H9 (cell line): ENCODE measurements around the gene CDH4. TPM values are rescaled to one million over a fixed set of nuclear protein-coding genes. Genes with fewer than 3 reads are reported as not detected.
"Not testable (repeated sequence)": the region's sequence is repeated elsewhere in the genome, so short reads cannot be mapped to it uniquely, and the experiment has no call there.

ENCODE experiments used
- DNase-seq: peaks from one replicate; pipeline ENCODE4 v3.0.0-alpha.2; 2017
- H2AFZ ChIP-seq: one replicate; pipeline ENCODE4 v1.6.1; 2013; ENCODE audit warnings: mild to moderate bottlenecking, low read length, control low read depth, moderate library complexity
- H2AK5ac ChIP-seq: 2 replicates; pipeline ENCODE4 v1.6.1; 2013; ENCODE audit warnings: low read length, control low read depth, mixed read lengths; ENCODE audit not compliant: insufficient read length
- H2BK120ac ChIP-seq: one replicate; pipeline ENCODE4 v1.6.1; 2013; ENCODE audit warnings: low read depth, mild to moderate bottlenecking, low read length, control low read depth, inconsistent platforms; ENCODE audit not compliant: poor library complexity, severe bottlenecking
- H2BK12ac ChIP-seq: 2 replicates; pipeline ENCODE4 v1.6.1; 2013; ENCODE audit warnings: low read length, control low read depth, mixed read lengths, low read depth; ENCODE audit not compliant: insufficient read length
- H2BK15ac ChIP-seq: 2 replicates; pipeline ENCODE4 v1.6.1; 2013; ENCODE audit warnings: low read depth, low read length, control low read depth
- H2BK20ac ChIP-seq: one replicate; pipeline ENCODE4 v1.6.1; 2013; ENCODE audit warnings: low read depth, mild to moderate bottlenecking, low read length, control low read depth, inconsistent platforms; ENCODE audit not compliant: poor library complexity, severe bottlenecking
- H2BK5ac ChIP-seq: 2 replicates; pipeline ENCODE4 v1.6.1; 2013; ENCODE audit warnings: low read length, control low read depth, mixed read lengths; ENCODE audit not compliant: insufficient read length
- H3K14ac ChIP-seq: 2 replicates; pipeline ENCODE4 v1.6.1; 2013; ENCODE audit warnings: low read length, control low read depth; ENCODE audit not compliant: insufficient read depth
- H3K18ac ChIP-seq: 2 replicates; pipeline ENCODE4 v1.6.1; 2013; ENCODE audit warnings: low read depth, mild to moderate bottlenecking, mixed read lengths, low read length, control low read depth; ENCODE audit not compliant: insufficient read length
- H3K23ac ChIP-seq: 2 replicates; pipeline ENCODE4 v1.6.1; 2013; ENCODE audit warnings: low read length, control low read depth, mixed read lengths, low read depth; ENCODE audit not compliant: insufficient read length
- H3K23me2 ChIP-seq: 2 replicates; pipeline ENCODE4 v1.6.1; 2013; ENCODE audit warnings: low read depth, mild to moderate bottlenecking, mixed read lengths, low read length, control low read depth; ENCODE audit not compliant: insufficient read length, poor library complexity, severe bottlenecking
- H3K27ac ChIP-seq: 2 replicates; pipeline ENCODE4 v1.5.1; 2013; ENCODE audit warnings: low read length, control low read depth, mixed read lengths, low read depth; ENCODE audit not compliant: insufficient read length
- H3K27me3 ChIP-seq: 2 replicates; pipeline ENCODE4 v1.6.1; 2013; ENCODE audit warnings: low read length, control low read depth, inconsistent platforms; ENCODE audit not compliant: insufficient read depth
- H3K4ac ChIP-seq: 2 replicates; pipeline ENCODE4 v1.6.1; 2013; ENCODE audit warnings: low read depth, mild to moderate bottlenecking, control low read depth, inconsistent platforms, low read length, moderate library complexity
- H3K4me1 ChIP-seq: 2 replicates; pipeline ENCODE4 v1.6.1; 2013; ENCODE audit warnings: low read length, control low read depth, inconsistent platforms; ENCODE audit not compliant: insufficient read depth
- H3K4me2 ChIP-seq: 2 replicates; pipeline ENCODE4 v1.6.1; 2013; ENCODE audit warnings: low read length, control low read depth, mixed read lengths; ENCODE audit not compliant: insufficient read length, insufficient read depth
- H3K56ac ChIP-seq: 2 replicates; pipeline ENCODE4 v1.6.1; 2013; ENCODE audit warnings: low read depth, mild to moderate bottlenecking, mixed read lengths, low read length, control low read depth; ENCODE audit not compliant: insufficient read length
- H3K79me1 ChIP-seq: 2 replicates; pipeline ENCODE4 v1.6.1; 2013; ENCODE audit warnings: low read depth, mild to moderate bottlenecking, moderate library complexity, low read length, control low read depth, inconsistent platforms; ENCODE audit not compliant: insufficient read depth, poor library complexity, severe bottlenecking
- H3K79me2 ChIP-seq: 2 replicates; pipeline ENCODE4 v1.6.1; 2013; ENCODE audit warnings: low read length, control low read depth, inconsistent platforms; ENCODE audit not compliant: insufficient read depth
- H3K9ac ChIP-seq: 2 replicates; pipeline ENCODE4 v1.6.1; 2013; ENCODE audit warnings: low read length, control low read depth, mixed read lengths; ENCODE audit not compliant: insufficient read length; ENCODE audit errors: extremely low read depth
- H3K9me3 ChIP-seq: one replicate; pipeline ENCODE4 v1.6.1; 2013; ENCODE audit warnings: low read depth, low read length, inconsistent platforms; ENCODE audit not compliant: control insufficient read depth
- H3T11ph ChIP-seq: one replicate; pipeline ENCODE4 v1.6.1; 2013; ENCODE audit warnings: mild to moderate bottlenecking, low read length, control low read depth, inconsistent platforms
- H4K20me1 ChIP-seq: one replicate; pipeline ENCODE4 v1.6.1; 2013; ENCODE audit not compliant: control insufficient read depth, insufficient read length, insufficient read depth
- H4K5ac ChIP-seq: 2 replicates; pipeline ENCODE4 v1.6.1; 2013; ENCODE audit warnings: low read depth, mild to moderate bottlenecking, mixed read lengths, low read length, control low read depth; ENCODE audit not compliant: insufficient read length
- H4K8ac ChIP-seq: replicated peaks from 2 replicates; pipeline ENCODE4 v1.6.1; 2013; ENCODE audit warnings: low read length, control low read depth, mixed read lengths, low read depth; ENCODE audit not compliant: insufficient read length
- H4K91ac ChIP-seq: 2 replicates; pipeline ENCODE4 v1.6.1; 2013; ENCODE audit warnings: low read depth, mild to moderate bottlenecking, moderate library complexity, mixed read lengths, low read length, control low read depth; ENCODE audit not compliant: insufficient read length
- H3K27ac Mint-ChIP-seq, 3 experiments: 2 replicates in 2 of 3; 3 replicates in 1 of 3; pipeline ENCODE4 v1.8.0; 2020 to 2021; ENCODE audit warnings: mixed read lengths in 3 of 3, mild to moderate bottlenecking in 1 of 3, moderate library complexity in 1 of 3
- H3K27me3 Mint-ChIP-seq: 2 replicates; pipeline ENCODE4 v1.8.0; 2021; ENCODE audit warnings: low read depth, mild to moderate bottlenecking, moderate library complexity, mixed read lengths
- H3K36me3 Mint-ChIP-seq, 3 experiments: 2 replicates in 2 of 3; 3 replicates in 1 of 3; pipeline ENCODE4 v1.8.0; 2020 to 2021; ENCODE audit warnings: low read depth in 3 of 3, mixed read lengths in 3 of 3; ENCODE audit not compliant: insufficient read depth in 1 of 3
- H3K4me1 Mint-ChIP-seq, 2 experiments: 2 replicates each; pipeline ENCODE4 v1.8.0; 2020; ENCODE audit warnings: mixed read lengths in 2 of 2
- H3K4me3 Mint-ChIP-seq, 2 experiments: 2 replicates in 1 of 2; 3 replicates in 1 of 2; pipeline ENCODE4 v1.8.0; 2020 to 2021; ENCODE audit warnings: mild to moderate bottlenecking in 2 of 2, mixed read lengths in 2 of 2, moderate library complexity in 1 of 2
- H3K9me3 Mint-ChIP-seq, 2 experiments: 2 replicates in 1 of 2; 3 replicates in 1 of 2; pipeline ENCODE4 v1.8.0; 2020; ENCODE audit warnings: mild to moderate bottlenecking in 2 of 2, mixed read lengths in 2 of 2, moderate library complexity in 1 of 2
- CTCF ChIP-seq: fragments of 200-600 bp; sonication (generic); conservative IDR thresholded peaks from 3 replicates; pipeline ENCODE4 v1.8.0; 2021; ENCODE audit warnings: antibody characterized with exemption, mild to moderate bottlenecking
- WGBS: extraction: QIAGEN DNeasy Blood & Tissue Kit; methylation state at CpG from one replicate; pipeline ENCODE4 v1.1.7; 2013; ENCODE audit warnings: missing lambda C conversion rate, low lambda C conversion rate, mixed read lengths; ENCODE audit not compliant: insufficient read length; ENCODE audit errors: extremely low coverage; 5-methylcytosine and 5-hydroxymethylcytosine counted together
- total RNA-seq: library from RNA; stranded (reverse); gene quantifications from 2 replicates; pipeline ENCODE4 v1.2.1, GENCODE V29; 2021

CDH4 gene
- total RNA-seq, 1 experiment from 2014 or later, result 3.0 TPM

- no peak overlapping the region for H3K56ac ChIP-seq
- no peaks in the 10 kb centered on the region for H3K4me1 ChIP-seq
- H3K4ac ChIP-seq, result no peak overlapping the region
- H3K9ac ChIP-seq, result no peak overlapping the region
- Mint-ChIP-seq H3K27ac (no peak overlapping the region), H3K36me3 (peaks cover 0 to 2% (median 2%) of the 10 kb centered on the region in 3 experiments; a peak in 3 of 7 replicates), H3K4me1 (peaks cover 0 to 5% of the 10 kb centered on the region in 2 experiments; a peak in 2 of 4 replicates), H3K27me3 (no peaks in the 10 kb centered on the region; the same call in 1 of the 2 replicates), H3K4me3 (no peak overlapping the region), H3K9me3 (peaks cover 2 to 4% of the 10 kb centered on the region in 2 experiments; a peak in 2 of 5 replicates)
- H2BK120ac ChIP-seq, result no peak overlapping the region
- no peak for TF ChIP-seq CTCF
- H3K14ac ChIP-seq, result no peak overlapping the region; the same call in 1 of the 2 replicates
- H2BK20ac ChIP-seq, result no peak overlapping the region
- H4K8ac ChIP-seq, result no peak overlapping the region
- no peak overlapping the region for H2BK12ac ChIP-seq
- H3K9me3 ChIP-seq, result no peaks in the 10 kb centered on the region
- no peak overlapping the region for H4K5ac ChIP-seq
- H3K79me2 ChIP-seq, result no peaks in the 10 kb centered on the region
- H3K18ac ChIP-seq, result no peak overlapping the region
- no peak overlapping the region for H4K91ac ChIP-seq
- H3K27me3 ChIP-seq, result no peaks in the 10 kb centered on the region
- no CpG with 5 or more reads among the region's 9 CpGs for WGBS
- no peak for DNase-seq
- H3K23me2 ChIP-seq, result no peaks in the 10 kb centered on the region
- H3K4me2 ChIP-seq, result no peak overlapping the region
- no peak overlapping the region for H2AFZ ChIP-seq
- no peak overlapping the region for H3T11ph ChIP-seq
- H2AK5ac ChIP-seq, result no peak overlapping the region
- H3K79me1 ChIP-seq, result no peaks in the 10 kb centered on the region
- no peak overlapping the region for H2BK15ac ChIP-seq
- H3K23ac ChIP-seq, result no peak overlapping the region
- no peaks in the 10 kb centered on the region for H4K20me1 ChIP-seq
- no peak overlapping the region for H3K27ac ChIP-seq
- no peak overlapping the region for H2BK5ac ChIP-seq
Observed at GRCh38 chr20:61942526-61942925, 690.5 kb downstream of the CDH4 start.

GRCh38 chr20:61944967-61945366 lies 692.9 kb downstream of the CDH4 start:
- not testable (repeated sequence) for H3K23me2 ChIP-seq, H4K5ac ChIP-seq, H3T11ph ChIP-seq, H3K56ac ChIP-seq, H3K27me3 Mint-ChIP-seq, H3K4me3 Mint-ChIP-seq, H3K4me1 Mint-ChIP-seq, H3K27me3 ChIP-seq, H3K27ac ChIP-seq, H3K4me1 ChIP-seq, H4K91ac ChIP-seq, H3K9ac ChIP-seq, H2BK15ac ChIP-seq, H3K79me1 ChIP-seq, H3K36me3 Mint-ChIP-seq, H2BK5ac ChIP-seq, H3K14ac ChIP-seq, H2AFZ ChIP-seq, H2BK12ac ChIP-seq, H4K20me1 ChIP-seq, H3K9me3 Mint-ChIP-seq, H3K79me2 ChIP-seq, H3K4ac ChIP-seq, H2AK5ac ChIP-seq, H2BK20ac ChIP-seq, H4K8ac ChIP-seq, DNase-seq, H3K9me3 ChIP-seq, H3K23ac ChIP-seq, H3K4me2 ChIP-seq, H3K27ac Mint-ChIP-seq, H3K18ac ChIP-seq, H2BK120ac ChIP-seq
- no CpG with 5 or more reads among the region's 34 CpGs for WGBS
